HEK293 (cell line): ENCODE measurements around the gene ULBP1.

Experiments used
- CTCF ChIA-PET: fragments of 350-600 bp; formaldehyde crosslinking; extraction: SDS; loops from one replicate; lab custom pipeline; 2021; ENCODE audit warnings: antibody characterized with exemption; lab: Yijun Ruan, JAX
- POLR2A ChIA-PET: fragments of 300-600 bp; formaldehyde crosslinking; extraction: SDS; loops from one replicate; lab custom pipeline; 2020; ENCODE audit warnings: antibody characterized with exemption, inconsistent platforms; lab: Yijun Ruan, JAX
- H3K27ac ChIP-seq: fragments of 200-500 bp; sonication (Bioruptor generic); 2 replicates; pipeline ENCODE4 v1.5.1; 2014; ENCODE audit warnings: low read depth, low read length, control low read depth, inconsistent platforms; ENCODE audit errors: extremely low read depth
- H3K36me3 ChIP-seq, 2 experiments: fragments of 200-500 bp in 1 of 2; sonication (Bioruptor generic) in 1 of 2; 1 replicate in 1 of 2; 2 replicates in 1 of 2; pipeline ENCODE4 v1.5.1; 2014 to 2017; ENCODE audit warnings: inconsistent platforms in 2 of 2, low read length in 2 of 2; ENCODE audit not compliant: control insufficient read depth in 2 of 2, insufficient read depth in 1 of 2
- H3K4me1 ChIP-seq: fragments of 200-500 bp; sonication (Bioruptor generic); 2 replicates; pipeline ENCODE4 v1.5.1; 2014; ENCODE audit warnings: mild to moderate bottlenecking, low read length, inconsistent platforms; ENCODE audit not compliant: control insufficient read depth, insufficient read depth
- H3K4me3 ChIP-seq: 2 replicates; pipeline ENCODE4 v1.5.1; 2011; ENCODE audit warnings: low read depth, mild to moderate bottlenecking, control low read depth, low read length, moderate library complexity
- H3K9me3 ChIP-seq: fragments of 200-500 bp; sonication (Bioruptor generic); 2 replicates; pipeline ENCODE4 v1.5.1; 2014; ENCODE audit warnings: low read depth, low read length, inconsistent platforms; ENCODE audit not compliant: control insufficient read depth, insufficient read depth
- EGR2 ChIP-seq: fragments of 450-650 bp; formaldehyde crosslinking; IDR thresholded peaks from 2 replicates; pipeline ENCODE4 v1.5.1; 2016; ENCODE audit warnings: low read depth, missing biosample characterization, missing genetic modification characterization
- IKZF3 ChIP-seq: fragments of 450-650 bp; IDR thresholded peaks from 2 replicates; pipeline ENCODE4 v1.5.0; 2018; ENCODE audit warnings: missing biosample characterization, mild to moderate bottlenecking, missing genetic modification characterization, moderate library complexity
- MZF1 ChIP-seq: fragments of 450-650 bp; formaldehyde crosslinking; IDR thresholded peaks from 2 replicates; pipeline ENCODE4 v1.5.1; 2017; ENCODE audit warnings: missing biosample characterization, missing genetic modification characterization, borderline replicate concordance
- ZFHX2 ChIP-seq: fragments of 450-650 bp; formaldehyde crosslinking; conservative IDR thresholded peaks from 2 replicates; pipeline ENCODE4 v1.5.1; 2016; ENCODE audit warnings: missing biosample characterization, missing genetic modification characterization
- ZNF155 ChIP-seq: fragments of 450-650 bp; formaldehyde crosslinking; IDR thresholded peaks from 2 replicates; pipeline ENCODE4 v1.5.1; 2016; ENCODE audit warnings: missing biosample characterization, missing genetic modification characterization
- ZNF169 ChIP-seq: fragments of 450-650 bp; formaldehyde crosslinking; IDR thresholded peaks from 2 replicates; pipeline ENCODE4 v1.5.1; 2016; ENCODE audit warnings: missing biosample characterization, missing genetic modification characterization
- ZNF239 ChIP-seq: fragments of 450-650 bp; formaldehyde crosslinking; IDR thresholded peaks from 2 replicates; pipeline ENCODE4 v1.5.1; 2016; ENCODE audit warnings: missing biosample characterization, missing genetic modification characterization
- ZNF248 ChIP-seq: fragments of 450-650 bp; formaldehyde crosslinking; IDR thresholded peaks from 2 replicates; pipeline ENCODE4 v1.5.1; 2017; ENCODE audit warnings: missing biosample characterization, missing genetic modification characterization
- ZNF292 ChIP-seq: fragments of 450-650 bp; formaldehyde crosslinking; IDR thresholded peaks from 2 replicates; pipeline ENCODE4 v1.5.1; 2016; ENCODE audit warnings: low read depth, missing biosample characterization, missing genetic modification characterization, borderline replicate concordance
- ZNF302 ChIP-seq: fragments of 450-650 bp; formaldehyde crosslinking; IDR thresholded peaks from 2 replicates; pipeline ENCODE4 v1.5.1; 2016; ENCODE audit warnings: missing biosample characterization, missing genetic modification characterization, low read depth
- ZNF335 ChIP-seq: fragments of 450-650 bp; formaldehyde crosslinking; conservative IDR thresholded peaks from 2 replicates; pipeline ENCODE4 v1.5.1; 2016; ENCODE audit warnings: missing biosample characterization, missing genetic modification characterization
- ZNF423 ChIP-seq: fragments of 450-650 bp; formaldehyde crosslinking; IDR thresholded peaks from 2 replicates; pipeline ENCODE4 v1.5.1; 2016; ENCODE audit warnings: missing biosample characterization, missing genetic modification characterization
- ZNF473 ChIP-seq: fragments of 450-650 bp; formaldehyde crosslinking; IDR thresholded peaks from 2 replicates; pipeline ENCODE4 v1.5.1; 2017; ENCODE audit warnings: missing biosample characterization, missing genetic modification characterization
- ZNF501 ChIP-seq: fragments of 450-650 bp; formaldehyde crosslinking; IDR thresholded peaks from 2 replicates; pipeline ENCODE4 v1.5.1; 2016; ENCODE audit warnings: missing biosample characterization, missing genetic modification characterization
- ZNF555 ChIP-seq: fragments of 450-650 bp; formaldehyde crosslinking; conservative IDR thresholded peaks from 2 replicates; pipeline ENCODE4 v1.5.1; 2017; ENCODE audit warnings: missing biosample characterization, mild to moderate bottlenecking, missing genetic modification characterization, inconsistent platforms
- ZNF558 ChIP-seq: fragments of 450-650 bp; formaldehyde crosslinking; IDR thresholded peaks from 2 replicates; pipeline ENCODE4 v1.5.1; 2016; ENCODE audit warnings: missing biosample characterization, missing genetic modification characterization
- ZNF629 ChIP-seq: fragments of 450-650 bp; formaldehyde crosslinking; IDR thresholded peaks from 2 replicates; pipeline ENCODE4 v1.5.1; 2017; ENCODE audit warnings: missing biosample characterization, missing genetic modification characterization
- ZNF658 ChIP-seq: fragments of 450-650 bp; formaldehyde crosslinking; IDR thresholded peaks from 2 replicates; pipeline ENCODE4; 2016; ENCODE audit warnings: missing biosample characterization, missing genetic modification characterization
- ZNF664 ChIP-seq: fragments of 450-650 bp; formaldehyde crosslinking; IDR thresholded peaks from 2 replicates; pipeline ENCODE4 v1.5.1; 2016; ENCODE audit warnings: missing biosample characterization, missing genetic modification characterization
- ZNF747 ChIP-seq: fragments of 450-650 bp; formaldehyde crosslinking; IDR thresholded peaks from 2 replicates; pipeline ENCODE4 v1.5.1; 2016; ENCODE audit warnings: missing biosample characterization, missing genetic modification characterization
- TF ChIP-seq, protein P1 (sequence below): fragments of 450-650 bp; formaldehyde crosslinking; IDR thresholded peaks from 2 replicates; pipeline ENCODE4 v1.5.1; 2016; ENCODE audit warnings: missing biosample characterization, missing genetic modification characterization, borderline replicate concordance
- TF ChIP-seq, protein P2 (sequence below): fragments of 450-650 bp; formaldehyde crosslinking; IDR thresholded peaks from 2 replicates; pipeline ENCODE4 v1.5.1; 2016; ENCODE audit warnings: missing biosample characterization, missing genetic modification characterization
- TF ChIP-seq, protein P3 (sequence below): fragments of 450-650 bp; formaldehyde crosslinking; IDR thresholded peaks from 2 replicates; pipeline ENCODE4 v1.5.1; 2016; ENCODE audit warnings: missing biosample characterization, missing genetic modification characterization
- TF ChIP-seq, protein P4 (sequence below): fragments of 450-650 bp; formaldehyde crosslinking; IDR thresholded peaks from 2 replicates; pipeline ENCODE4 v1.5.1; 2016; ENCODE audit warnings: missing biosample characterization, missing genetic modification characterization
- TF ChIP-seq, protein P5 (sequence below): fragments of 450-650 bp; formaldehyde crosslinking; IDR thresholded peaks from 2 replicates; pipeline ENCODE4 v1.5.1; 2016; ENCODE audit warnings: missing biosample characterization, missing genetic modification characterization

The ULBP1 gene

DNA sequence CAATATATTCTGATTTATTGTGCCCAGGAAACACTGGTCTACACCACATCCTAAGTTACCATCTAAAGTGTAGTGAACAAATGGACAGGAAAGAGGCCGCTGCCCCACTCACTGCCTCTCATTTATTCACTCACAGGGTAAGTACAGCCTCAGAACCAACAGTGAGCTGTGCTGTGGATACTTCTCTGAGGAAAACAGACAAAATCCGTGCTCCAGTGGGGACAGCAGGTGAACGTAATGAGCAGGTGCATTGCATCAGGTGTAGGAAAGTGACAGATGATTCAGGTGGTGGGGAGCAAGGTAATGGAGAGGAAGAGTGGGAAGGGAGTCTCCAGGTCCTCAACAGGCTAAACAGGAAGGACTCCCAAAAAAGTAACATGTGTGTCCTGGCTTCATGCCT, 30.3 kb upstream of the ULBP1 start:
- Histone ChIP-seq H3K4me1 (no peaks in the 10 kb centered on the region), H3K36me3 (no peaks in the 10 kb centered on the region), H3K4me3 (no peak overlapping the region), H3K9me3 (no peaks in the 10 kb centered on the region), H3K27ac (no peak overlapping the region)
- TF ChIP-seq ZNF292 (tag by site-specific recombination): no peak
- TF ChIP-seq, protein P1, sequence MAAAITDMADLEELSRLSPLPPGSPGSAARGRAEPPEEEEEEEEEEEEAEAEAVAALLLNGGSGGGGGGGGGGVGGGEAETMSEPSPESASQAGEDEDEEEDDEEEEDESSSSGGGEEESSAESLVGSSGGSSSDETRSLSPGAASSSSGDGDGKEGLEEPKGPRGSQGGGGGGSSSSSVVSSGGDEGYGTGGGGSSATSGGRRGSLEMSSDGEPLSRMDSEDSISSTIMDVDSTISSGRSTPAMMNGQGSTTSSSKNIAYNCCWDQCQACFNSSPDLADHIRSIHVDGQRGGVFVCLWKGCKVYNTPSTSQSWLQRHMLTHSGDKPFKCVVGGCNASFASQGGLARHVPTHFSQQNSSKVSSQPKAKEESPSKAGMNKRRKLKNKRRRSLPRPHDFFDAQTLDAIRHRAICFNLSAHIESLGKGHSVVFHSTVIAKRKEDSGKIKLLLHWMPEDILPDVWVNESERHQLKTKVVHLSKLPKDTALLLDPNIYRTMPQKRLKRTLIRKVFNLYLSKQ (tag by site-specific recombination): no peak
- TF ChIP-seq, protein P2, sequence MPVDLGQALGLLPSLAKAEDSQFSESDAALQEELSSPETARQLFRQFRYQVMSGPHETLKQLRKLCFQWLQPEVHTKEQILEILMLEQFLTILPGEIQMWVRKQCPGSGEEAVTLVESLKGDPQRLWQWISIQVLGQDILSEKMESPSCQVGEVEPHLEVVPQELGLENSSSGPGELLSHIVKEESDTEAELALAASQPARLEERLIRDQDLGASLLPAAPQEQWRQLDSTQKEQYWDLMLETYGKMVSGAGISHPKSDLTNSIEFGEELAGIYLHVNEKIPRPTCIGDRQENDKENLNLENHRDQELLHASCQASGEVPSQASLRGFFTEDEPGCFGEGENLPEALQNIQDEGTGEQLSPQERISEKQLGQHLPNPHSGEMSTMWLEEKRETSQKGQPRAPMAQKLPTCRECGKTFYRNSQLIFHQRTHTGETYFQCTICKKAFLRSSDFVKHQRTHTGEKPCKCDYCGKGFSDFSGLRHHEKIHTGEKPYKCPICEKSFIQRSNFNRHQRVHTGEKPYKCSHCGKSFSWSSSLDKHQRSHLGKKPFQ (tag by site-specific recombination): no peak
- TF ChIP-seq ZNF335 (tag by site-specific recombination): peak; percentile 50
- no peak for TF ChIP-seq ZNF747 (tag by site-specific recombination)
- TF ChIP-seq ZNF423: no peak
- no peak for TF ChIP-seq ZNF239 (tag by site-specific recombination)
- no peak for TF ChIP-seq ZNF658
- ChIA-PET CTCF (interaction anchor here (0.7 to 1.5 kb wide), 6 partner anchors 17 to 1257 kb away, joined by 3 to 5 read pairs (median 3); no protein-coding TSS in a partner anchor), POLR2A (no interaction called here)

DNA sequence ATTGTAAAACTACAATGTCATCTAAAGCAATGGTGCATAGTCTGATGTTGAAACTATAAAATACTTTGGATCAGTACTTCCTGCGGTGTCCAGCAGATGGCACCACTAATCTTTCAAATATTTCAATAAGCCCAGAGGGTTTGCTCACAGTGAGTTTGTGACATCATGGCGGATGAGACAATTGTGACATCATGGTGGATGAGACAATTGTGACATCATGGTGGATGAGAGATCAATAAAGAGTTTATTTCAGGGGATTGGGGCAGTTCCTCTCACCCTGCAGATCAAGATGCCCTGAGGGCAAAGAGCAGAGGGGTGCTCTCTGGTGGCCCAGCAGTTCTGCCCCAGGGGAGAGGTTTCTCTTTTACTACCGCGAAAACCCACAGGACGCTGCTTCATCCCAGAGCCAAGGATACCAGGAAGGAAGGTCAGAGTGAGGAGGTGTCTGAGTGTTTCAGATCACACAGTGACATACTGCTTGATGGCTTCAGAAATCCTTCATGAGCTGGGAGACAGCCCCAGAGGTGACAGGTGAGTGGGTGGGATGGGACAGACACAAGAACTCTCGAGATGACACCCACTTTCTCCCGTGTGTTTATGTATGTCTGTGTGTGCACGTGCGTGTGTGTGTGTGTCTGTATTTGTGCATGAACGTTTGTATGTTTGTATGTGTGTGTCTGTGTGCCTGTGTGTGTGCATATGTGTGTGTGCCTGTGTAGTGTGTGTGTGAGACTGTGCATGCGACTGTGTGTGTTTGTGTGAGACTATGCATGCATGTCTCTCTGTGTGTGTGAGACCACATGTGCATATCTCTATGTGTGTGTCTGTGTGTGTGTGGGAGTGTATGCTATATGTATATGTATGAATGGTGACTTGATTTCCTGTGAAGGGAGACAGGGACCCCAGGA, 29.2 kb upstream of the ULBP1 start:
- H3K27ac ChIP-seq: no peak overlapping the region
- ChIA-PET POLR2A (no interaction called here), CTCF (interaction anchor here (0.5 to 2.5 kb wide), 9 partner anchors 56 to 881 kb away, joined by 3 to 35 read pairs (median 4); no protein-coding TSS in a partner anchor)
- no peak overlapping the region for H3K4me3 ChIP-seq
- H3K4me1 ChIP-seq: no peaks in the 10 kb centered on the region
- H3K9me3 ChIP-seq: no peaks in the 10 kb centered on the region
- H3K36me3 ChIP-seq: no peaks in the 10 kb centered on the region
- TF ChIP-seq ZNF501 (tag by site-specific recombination) (peak; percentile 55; the same call in 1 of the 2 replicates), ZNF302 (no peak), ZNF473 (no peak), ZNF629 (tag by site-specific recombination) (peak; percentile 100), ZNF664 (tag by site-specific recombination) (no peak), ZNF155 (tag by site-specific recombination) (no peak), MZF1 (tag by site-specific recombination) (no peak; the same call in 1 of the 2 replicates), EGR2 (tag by site-specific recombination) (no peak), ZFHX2 (peak; percentile 68), ZNF169 (tag by site-specific recombination) (no peak), IKZF3 (tag by site-specific recombination) (no peak; the same call in 1 of the 2 replicates), ZNF248 (tag by site-specific recombination) (no peak), ZNF558 (tag by site-specific recombination) (peak; percentile 61; the same call in 1 of the 2 replicates), ZNF555 (tag by site-specific recombination) (no peak)
- TF ChIP-seq, protein P3, sequence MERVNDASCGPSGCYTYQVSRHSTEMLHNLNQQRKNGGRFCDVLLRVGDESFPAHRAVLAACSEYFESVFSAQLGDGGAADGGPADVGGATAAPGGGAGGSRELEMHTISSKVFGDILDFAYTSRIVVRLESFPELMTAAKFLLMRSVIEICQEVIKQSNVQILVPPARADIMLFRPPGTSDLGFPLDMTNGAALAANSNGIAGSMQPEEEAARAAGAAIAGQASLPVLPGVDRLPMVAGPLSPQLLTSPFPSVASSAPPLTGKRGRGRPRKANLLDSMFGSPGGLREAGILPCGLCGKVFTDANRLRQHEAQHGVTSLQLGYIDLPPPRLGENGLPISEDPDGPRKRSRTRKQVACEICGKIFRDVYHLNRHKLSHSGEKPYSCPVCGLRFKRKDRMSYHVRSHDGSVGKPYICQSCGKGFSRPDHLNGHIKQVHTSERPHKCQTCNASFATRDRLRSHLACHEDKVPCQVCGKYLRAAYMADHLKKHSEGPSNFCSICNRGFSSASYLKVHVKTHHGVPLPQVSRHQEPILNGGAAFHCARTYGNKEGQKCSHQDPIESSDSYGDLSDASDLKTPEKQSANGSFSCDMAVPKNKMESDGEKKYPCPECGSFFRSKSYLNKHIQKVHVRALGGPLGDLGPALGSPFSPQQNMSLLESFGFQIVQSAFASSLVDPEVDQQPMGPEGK (tag by site-specific recombination): no peak
- TF ChIP-seq, protein P4, sequence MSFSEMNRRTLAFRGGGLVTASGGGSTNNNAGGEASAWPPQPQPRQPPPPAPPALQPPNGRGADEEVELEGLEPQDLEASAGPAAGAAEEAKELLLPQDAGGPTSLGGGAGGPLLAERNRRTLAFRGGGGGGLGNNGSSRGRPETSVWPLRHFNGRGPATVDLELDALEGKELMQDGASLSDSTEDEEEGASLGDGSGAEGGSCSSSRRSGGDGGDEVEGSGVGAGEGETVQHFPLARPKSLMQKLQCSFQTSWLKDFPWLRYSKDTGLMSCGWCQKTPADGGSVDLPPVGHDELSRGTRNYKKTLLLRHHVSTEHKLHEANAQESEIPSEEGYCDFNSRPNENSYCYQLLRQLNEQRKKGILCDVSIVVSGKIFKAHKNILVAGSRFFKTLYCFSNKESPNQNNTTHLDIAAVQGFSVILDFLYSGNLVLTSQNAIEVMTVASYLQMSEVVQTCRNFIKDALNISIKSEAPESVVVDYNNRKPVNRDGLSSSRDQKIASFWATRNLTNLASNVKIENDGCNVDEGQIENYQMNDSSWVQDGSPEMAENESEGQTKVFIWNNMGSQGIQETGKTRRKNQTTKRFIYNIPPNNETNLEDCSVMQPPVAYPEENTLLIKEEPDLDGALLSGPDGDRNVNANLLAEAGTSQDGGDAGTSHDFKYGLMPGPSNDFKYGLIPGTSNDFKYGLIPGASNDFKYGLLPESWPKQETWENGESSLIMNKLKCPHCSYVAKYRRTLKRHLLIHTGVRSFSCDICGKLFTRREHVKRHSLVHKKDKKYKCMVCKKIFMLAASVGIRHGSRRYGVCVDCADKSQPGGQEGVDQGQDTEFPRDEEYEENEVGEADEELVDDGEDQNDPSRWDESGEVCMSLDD (tag by site-specific recombination): peak; percentile 71
- TF ChIP-seq, protein P5, sequence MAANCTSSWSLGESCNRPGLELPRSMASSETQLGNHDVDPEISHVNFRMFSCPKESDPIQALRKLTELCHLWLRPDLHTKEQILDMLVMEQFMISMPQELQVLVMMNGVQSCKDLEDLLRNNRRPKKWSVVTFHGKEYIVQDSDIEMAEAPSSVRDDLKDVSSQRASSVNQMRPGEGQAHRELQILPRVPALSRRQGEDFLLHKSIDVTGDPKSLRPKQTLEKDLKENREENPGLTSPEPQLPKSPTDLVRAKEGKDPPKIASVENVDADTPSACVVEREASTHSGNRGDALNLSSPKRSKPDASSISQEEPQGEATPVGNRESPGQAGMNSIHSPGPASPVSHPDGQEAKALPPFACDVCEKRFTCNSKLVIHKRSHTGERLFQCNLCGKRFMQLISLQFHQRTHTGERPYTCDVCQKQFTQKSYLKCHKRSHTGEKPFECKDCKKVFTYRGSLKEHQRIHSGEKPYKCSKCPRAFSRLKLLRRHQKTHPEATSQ (tag by site-specific recombination): no peak
